Stimulated activated CD8-positive, alpha-beta memory T cell treated with anti-CD3 and anti-CD28 coated beads, Interleukin-4, amount 100 ng/mL, for 4 hours (primary cell): ENCODE results near the gene SEC22A.

Source experiments
- DNase-seq, 2 donors: peaks; one replicate each; pipeline ENCODE4 v3.0.0-alpha.2; 2020; ENCODE audit warnings: low read depth in 2 of 2, low spot score in 1 of 2

The SEC22A gene

DNA sequence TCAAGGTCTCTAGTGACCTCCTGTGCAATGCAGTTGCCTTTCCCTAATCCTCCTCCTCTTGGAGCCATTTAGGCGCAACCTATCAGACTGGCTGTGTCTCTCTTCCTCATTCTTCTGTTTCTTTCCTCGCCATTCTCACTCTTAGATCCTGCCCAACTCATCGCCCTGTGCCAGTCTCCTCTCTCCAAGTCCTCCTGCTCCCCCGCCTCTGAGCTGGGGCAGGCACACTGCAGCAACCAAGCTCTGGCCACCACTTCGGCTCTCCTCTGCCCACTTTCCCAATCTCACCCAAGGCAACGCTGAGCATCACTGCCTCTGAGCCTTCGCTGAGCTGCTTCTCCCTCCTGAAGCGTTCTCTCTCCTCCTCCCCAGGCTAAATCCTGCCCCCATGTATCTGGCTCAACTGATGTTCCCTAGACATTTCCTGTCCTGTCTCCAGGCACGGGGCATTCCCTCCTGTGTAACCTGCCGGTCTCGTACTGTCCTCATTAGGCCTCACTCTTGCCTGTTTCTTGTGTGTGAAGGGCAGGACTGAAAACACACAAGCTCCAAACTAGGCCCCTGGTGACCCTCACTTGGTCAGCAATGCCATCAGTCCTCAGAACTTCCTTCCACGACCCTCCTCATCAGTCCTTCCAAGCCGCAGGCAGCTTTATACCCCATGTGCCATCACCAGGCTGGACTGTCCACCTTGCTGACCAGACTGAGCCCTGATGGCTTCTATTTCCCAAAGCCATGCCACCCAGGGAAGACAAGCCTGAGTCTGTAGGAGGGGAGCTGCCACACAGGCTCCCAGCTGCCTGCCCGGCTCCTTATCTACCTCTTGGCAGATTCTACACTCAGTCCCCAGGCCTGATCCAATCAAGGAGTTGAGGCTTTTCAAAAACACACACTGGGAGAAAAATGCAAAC is 85.6 kb downstream of the SEC22A start:
- DNase-seq, result no peak

DNA sequence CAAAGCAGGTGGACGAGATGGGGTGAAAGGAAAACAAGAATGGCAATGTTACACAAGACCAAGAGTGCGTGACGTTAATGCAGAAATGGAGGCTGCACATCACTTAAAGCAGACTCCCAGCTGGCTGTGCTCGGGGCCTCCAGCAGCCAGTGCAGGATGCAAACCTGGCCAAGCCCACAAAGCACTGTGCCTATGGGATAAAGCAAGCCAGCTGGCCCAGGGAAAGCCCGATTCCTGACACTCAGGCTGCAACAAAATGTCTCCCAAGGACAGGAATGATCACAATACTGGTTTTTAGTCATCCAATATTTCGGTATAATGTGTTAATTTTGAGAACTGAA is 86.2 kb downstream of the SEC22A start:
- no peak for DNase-seq

- no peak for DNase-seq
Observed at GRCh38 chr3:123289391-123290106, 87.8 kb downstream of the SEC22A start.

DNA sequence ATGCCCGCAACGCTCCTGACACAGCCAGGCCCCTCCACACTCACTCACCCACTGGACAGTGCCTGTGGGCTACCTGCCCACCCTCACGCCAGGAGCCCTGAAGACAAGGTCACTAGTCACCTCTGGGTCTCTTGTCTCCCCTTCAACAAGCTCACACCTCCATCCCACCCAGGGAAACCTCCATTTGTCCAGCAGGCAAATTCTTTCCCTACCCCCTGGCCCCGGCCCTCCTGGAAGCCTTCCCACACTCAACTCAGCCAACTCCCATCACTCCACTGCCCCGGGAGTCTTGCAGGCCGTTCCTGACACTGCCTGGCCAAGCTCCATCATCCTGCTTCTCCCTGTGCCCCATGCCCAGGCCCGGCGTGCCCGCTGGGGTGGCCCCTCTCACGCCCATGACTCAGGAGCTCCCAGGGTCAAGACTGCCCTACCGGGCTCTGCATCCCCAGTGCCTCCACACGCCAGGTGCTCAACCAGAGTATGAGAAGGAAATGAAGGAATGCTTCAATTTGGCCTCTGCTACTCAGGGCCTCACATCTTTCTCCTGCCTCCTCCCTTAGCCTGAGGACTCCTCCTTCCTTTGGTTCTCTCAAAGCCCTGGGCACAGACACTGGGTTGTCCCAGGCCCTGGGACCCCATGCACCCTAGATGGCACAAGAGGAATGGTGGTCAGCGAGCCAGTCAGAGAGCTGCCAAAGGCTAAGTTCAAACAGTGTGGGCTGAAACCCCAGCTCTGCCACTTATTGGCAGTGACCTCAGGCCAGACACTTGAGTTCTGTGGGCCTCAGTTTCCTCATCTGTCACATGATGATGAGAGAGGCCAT is 88.6 kb downstream of the SEC22A start:
- DNase-seq, result no peak

DNA sequence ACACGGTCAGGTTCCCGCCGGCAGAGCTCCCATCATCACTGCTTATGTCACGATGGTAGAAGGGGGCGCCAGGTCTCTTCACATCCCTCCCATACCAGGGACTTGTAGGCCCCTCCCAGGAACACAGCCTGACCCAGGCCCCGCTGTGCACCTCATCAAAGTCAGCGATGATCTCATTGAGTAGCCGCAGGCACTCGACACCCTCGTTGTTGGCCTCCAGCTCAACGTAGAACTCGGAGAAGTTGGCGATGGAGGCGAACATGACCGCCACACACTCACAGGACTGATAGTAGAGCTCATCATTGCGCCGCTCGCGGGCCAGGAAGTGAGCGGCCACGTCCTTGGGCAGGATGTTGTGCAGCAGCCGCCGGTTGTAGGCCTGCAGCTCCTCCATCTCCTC is 89.2 kb downstream of the SEC22A start:
- DNase-seq, result no peak

DNA sequence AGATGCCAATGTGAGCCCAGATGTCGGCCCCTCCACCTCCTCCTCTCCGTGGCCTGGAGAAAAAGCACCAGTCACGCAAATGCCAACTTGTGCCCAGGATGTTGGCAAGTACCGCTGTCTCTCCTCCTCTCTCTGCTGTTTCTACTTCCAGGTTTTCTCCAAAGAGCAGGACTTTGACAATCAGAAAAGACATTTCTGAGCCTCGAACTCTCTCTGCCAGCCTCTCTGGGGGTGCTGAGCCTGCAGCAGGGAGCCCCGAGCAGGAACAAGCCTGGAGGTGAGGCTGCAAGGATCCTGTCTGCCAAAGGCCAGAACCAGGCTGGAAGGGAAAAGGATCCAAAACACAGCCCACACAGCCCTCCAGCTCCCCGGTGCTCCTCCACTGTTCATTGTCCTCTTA is 89.7 kb downstream of the SEC22A start:
- no peak for DNase-seq

DNA sequence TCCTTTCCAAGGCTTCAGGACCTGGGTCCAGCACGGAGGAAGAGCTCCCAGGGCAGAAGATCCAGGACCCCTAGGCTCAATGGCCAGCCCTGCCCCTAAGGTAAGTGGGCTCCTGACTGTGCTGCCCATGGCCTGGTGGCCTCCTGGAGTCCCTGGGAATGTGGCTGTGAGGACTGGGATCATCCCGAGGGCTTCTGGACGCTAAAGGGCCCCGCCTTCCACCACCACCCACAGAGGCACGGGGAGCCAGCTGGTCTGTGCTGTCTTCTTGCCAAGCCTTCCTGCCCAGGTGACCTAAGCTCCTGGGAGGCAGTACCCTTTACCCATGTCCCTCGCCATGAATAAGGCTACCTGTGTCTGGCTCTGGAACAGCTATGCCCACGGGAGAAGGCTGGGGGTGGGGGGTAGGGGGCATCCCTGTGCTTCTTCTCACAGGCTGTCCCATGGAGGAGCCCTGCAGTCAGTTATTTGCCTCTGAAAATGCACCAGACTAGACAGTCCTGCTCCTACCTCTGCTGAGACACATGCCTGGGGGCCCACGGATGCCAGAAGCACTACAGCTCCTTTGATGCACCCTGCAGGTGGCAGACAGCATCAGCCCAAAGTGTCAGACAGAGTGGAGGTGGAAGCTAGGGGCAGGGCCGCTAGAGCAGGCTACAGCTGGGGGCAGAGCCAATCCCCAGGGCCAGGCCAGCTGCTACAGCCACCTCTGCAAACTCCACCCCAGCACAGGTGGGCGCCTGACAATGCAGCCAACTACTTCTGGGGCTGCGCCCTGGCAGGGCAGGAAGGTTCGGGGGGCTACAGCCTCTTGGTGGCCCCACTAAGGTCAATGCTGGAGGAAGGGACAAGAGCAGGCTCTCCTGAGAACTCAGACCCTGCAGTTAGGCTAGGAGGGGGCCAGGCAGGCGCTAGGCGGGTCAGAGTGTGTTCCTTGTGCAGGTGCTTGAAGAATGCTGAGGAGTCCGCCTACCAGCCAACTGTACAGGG is 90.9 kb downstream of the SEC22A start:
- DNase-seq, result no peak

GRCh38 chr3:123294296-123294938 is 92.7 kb downstream of the SEC22A start:
- DNase-seq, result no peak

DNA sequence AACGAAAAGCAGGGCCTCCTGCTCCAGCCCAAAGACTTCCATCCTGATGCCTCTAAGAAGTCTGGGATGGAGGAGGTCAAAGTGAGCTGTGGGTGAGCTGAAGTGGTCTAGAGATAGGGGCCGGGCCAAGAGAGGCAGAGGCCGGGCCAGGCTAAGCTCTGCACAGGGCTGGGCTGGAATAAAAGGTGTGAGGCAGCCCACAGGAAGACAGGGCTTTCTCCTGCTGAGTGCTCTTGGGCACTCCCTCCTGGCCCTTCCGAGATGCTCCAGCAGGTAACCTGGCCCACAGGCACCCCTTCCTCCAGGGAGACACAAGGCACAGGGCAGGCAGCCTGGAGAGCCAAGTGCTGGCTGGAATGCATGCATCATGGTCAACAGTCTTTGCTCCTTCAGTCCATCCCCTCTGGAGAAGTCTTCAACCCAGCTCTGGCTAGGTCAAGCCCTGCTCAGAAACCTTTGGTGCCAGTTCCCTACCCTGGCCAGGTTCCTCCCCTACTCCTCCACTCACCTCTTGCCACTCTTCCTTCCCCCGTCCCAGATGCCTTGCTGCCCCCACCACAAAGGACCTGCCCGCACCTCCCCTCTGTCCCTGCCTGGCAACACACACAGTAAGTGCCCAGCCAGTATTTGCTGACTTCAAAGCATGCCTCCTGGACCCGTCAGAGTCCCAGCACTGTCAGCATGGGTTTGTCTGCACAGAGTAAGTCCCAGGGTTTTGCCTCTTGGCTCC is 93.6 kb downstream of the SEC22A start:
- DNase-seq, result no peak

DNA sequence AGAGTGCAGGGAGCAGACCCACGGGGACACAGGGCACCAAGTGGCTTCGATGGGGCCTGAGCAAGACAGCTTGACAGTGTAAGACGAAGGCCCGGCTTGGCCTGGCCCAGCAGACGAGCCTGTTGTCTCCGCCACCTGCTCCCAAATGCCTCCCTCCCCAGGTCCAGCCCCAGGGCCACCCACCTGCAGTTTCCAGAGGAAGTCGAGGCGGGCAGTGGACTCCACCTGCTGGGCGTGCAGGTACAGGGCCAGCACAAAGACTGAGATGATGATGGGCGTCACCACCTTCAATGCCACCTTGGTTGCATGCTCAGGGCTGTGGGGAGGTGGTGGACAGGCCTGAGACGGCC is 94.1 kb downstream of the SEC22A start:
- DNase-seq, result no peak

- no peak for DNase-seq
Observed at GRCh38 chr3:123296261-123296660, 94.5 kb downstream of the SEC22A start.

- DNase-seq, result no peak
Observed at GRCh38 chr3:123296836-123297626, 95.3 kb downstream of the SEC22A start.

- DNase-seq, result no peak
Observed at GRCh38 chr3:123297627-123297899, 95.8 kb downstream of the SEC22A start.

DNA sequence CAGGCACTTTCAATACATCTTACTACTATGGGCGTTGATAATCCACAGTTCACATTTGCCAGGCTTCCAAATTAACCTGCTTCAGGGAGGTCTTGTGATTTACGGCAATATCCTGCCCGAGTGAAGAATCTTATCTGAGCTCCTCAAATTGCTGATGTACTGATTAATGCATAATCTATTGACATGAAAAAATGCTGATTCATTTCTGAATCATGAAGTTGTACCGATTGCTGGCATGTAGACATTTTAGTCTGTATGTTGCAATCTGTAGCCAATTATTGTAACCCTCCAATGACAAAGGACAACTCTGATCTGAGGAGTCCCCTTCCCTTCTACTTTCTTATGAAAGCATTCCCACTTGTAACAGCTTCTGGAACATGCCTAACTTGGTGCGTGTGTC is 97.2 kb downstream of the SEC22A start:
- no peak for DNase-seq

DNA sequence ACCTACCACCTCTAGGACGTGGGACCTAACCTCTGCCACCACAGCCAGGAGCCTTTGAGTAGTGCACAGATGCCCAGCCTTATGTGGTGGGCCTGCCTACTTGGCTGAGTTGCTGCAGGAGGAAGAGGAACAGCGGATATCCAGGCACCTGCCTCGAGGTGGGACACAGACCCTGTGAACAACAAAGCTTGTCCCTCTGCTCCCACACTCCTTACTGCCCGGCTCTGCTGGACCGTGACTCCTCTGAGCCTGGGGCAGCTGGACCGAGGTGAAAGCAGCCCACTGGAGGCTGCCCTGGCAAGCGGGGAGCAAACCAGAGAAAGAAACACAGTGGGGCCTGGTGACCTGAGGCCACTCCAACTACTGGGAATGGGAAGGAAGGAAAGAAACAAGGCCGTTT is 97.8 kb downstream of the SEC22A start:
- no peak for DNase-seq

GRCh38 chr3:123300056-123300455 is 98.3 kb downstream of the SEC22A start:
- no peak for DNase-seq

DNA sequence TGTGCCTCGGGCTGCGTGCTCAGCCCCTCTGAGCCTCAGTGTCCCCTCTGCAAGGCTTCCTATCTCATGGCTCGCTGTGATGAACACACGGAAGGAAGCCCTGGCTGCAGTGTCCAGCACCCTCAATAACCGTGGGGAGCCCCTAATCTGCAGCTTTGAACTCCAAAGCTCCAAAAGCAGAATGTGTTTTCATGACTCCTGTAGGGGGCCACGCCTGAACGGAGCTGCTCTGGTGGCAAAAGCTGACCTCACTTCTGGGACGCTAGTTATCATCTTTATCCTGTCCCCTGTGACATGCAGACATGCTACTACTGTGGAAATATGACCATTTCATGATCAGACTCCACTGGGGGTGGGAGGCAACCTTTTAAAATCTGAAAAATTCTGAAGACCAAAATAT is 98.8 kb downstream of the SEC22A start:
- no peak for DNase-seq

DNA sequence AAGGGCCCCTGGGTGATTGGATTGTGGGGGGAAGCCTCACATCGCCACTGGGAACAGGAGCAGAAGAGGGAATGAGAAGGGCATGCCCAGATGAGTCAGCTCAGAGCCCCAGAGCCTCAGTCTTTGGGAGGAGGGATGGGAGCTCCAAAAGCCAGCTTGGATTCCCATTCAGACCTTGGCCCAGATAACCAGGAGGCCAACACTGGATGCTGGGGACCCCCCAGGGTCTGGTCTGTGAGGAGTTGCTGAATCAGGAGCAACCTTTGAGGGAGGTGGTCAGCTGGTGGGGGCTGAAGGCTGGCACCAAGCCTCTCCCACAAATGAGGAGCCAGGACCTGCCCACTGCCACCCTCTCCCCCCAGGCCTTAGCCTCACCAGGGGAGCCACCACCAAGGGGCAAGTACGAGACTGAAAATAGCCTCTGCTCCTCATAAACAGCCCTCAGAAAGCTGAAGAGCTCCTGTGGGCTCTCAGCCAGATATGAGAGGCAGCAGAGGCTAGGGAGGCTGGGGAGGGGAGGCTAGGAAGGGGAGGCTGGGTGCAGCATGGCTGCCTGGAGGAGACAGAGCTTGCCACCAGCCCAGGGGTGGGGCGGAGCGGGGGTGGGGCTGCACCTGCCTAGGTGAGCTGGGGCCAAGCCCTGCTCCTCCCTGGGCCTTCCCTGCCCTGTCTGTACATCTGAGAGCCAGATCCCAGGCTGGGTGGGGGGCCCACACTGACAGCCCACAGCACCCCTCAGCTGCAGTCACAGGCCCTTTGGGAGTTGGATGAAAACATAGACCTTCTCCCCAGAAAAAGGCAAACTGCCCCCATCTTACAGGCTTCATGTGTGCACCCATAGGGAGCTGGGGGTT is 99.8 kb downstream of the SEC22A start:
- DNase-seq, result no peak
